Endothelial cell of umbilical vein (primary cell): Measurements from ENCODE around the gene EPB42.

Experiments used
- CTCF ChIP-seq, 2 donors: IDR thresholded peaks; 1 replicate in 1 of 2; 2 replicates in 1 of 2; pipeline ENCODE4 v1.5.1; 2011; ENCODE audit warnings: low read length in 2 of 2, mild to moderate bottlenecking in 2 of 2, moderate library complexity in 2 of 2, control low read depth in 1 of 2, inconsistent platforms in 1 of 2, low read depth in 1 of 2; ENCODE audit not compliant: insufficient read depth in 1 of 2; ENCODE audit errors: extremely low read depth in 1 of 2
- EZH2 ChIP-seq: IDR thresholded peaks from 2 replicates; pipeline ENCODE4 v1.6.1; 2012; ENCODE audit warnings: borderline replicate concordance, low read depth, mild to moderate bottlenecking, moderate library complexity, low read length, inconsistent platforms; ENCODE audit not compliant: severe bottlenecking
- JUN ChIP-seq: IDR thresholded peaks from 2 replicates; pipeline ENCODE4 v1.6.1; 2011; ENCODE audit warnings: borderline replicate concordance, low read depth; ENCODE audit not compliant: insufficient read length, insufficient read depth
- MAX ChIP-seq: IDR thresholded peaks from 2 replicates; pipeline ENCODE4 v1.6.1; 2011; ENCODE audit not compliant: insufficient read depth, insufficient read length
- MYC ChIP-seq: IDR thresholded peaks from one replicate; pipeline ENCODE4 v1.6.1; 2011; ENCODE audit warnings: mild to moderate bottlenecking, low read depth, low read length
- POLR2A ChIP-seq: IDR thresholded peaks from 2 replicates; pipeline ENCODE4 v1.6.1; 2012; ENCODE audit warnings: low read depth, mild to moderate bottlenecking, control low read depth, low read length
- POLR2AphosphoS5 ChIP-seq: IDR thresholded peaks from 2 replicates; pipeline ENCODE4 v1.6.1; 2012; ENCODE audit warnings: low read depth, mild to moderate bottlenecking, control low read depth, low read length, moderate library complexity; ENCODE audit not compliant: insufficient read depth

- TF ChIP-seq MAX (no peak), EZH2 (no peak), CTCF (IDR thresholded peaks at IDR 0.05; ENCODE audit: extremely low read depth in 1 of 2, insufficient read depth in 1 of 2, low read depth in 1 of 2, low read length in 2 of 2) (no peak), JUN (no peak), POLR2AphosphoS5 (no peak), MYC (no peak), POLR2A (no peak)
These were observed 36.3 kb downstream of the EPB42 start for GRCh38 chr15:43184407-43185124.
